Measurements from ENCODE around the gene IFNL1.
A peak's percentile ranks its signal among the peaks of the same experiment; 100 is the strongest.
"Not testable (repeated sequence)": the region's sequence is repeated elsewhere in the genome, so short reads cannot be mapped to it uniquely, and the experiment has no call there.

The IFNL1 gene

DNA sequence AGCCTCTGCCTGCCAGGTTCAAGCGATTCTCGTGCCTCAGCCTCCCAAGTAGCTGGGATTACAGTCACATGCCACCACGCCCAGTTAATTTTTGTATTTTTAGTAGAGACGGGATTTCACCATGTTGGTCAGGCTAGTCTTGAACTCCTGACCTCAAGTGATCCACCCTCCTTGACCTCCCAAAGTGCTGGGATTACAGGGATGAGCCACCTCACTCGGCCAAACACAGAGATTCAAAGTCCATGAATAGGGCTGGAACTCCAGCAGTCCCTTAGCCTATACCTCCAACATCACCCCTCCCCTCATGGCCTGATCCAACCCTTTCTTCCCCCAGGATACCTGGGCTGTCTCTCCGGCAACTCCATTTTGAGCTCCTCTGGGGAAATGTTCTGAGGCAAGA, 36.5 kb downstream of the IFNL1 start:
- DNase-seq (ENCODE audit: low read depth) = not testable (repeated sequence)

DNA sequence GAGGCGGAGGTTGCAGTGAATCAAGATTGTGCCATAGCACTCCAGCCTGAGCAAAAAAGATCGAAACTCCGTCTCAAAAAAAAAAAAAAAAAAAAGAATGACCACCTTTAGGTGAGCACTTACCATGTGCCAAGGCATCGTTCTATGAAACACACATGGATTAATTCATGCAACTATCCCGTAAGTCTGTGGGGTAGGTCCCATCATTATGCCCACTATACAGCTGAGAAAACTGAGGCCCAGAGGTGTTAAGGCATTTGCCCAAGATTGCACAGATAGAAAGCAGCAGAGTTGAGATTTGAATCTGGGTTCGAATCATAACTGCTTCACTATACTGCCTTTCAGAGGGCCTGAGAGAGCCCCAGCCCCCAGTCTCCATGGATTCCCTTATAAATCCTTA, 37.3 kb downstream of the IFNL1 start:
- no peak for DNase-seq (ENCODE audit: low read depth)

DNA sequence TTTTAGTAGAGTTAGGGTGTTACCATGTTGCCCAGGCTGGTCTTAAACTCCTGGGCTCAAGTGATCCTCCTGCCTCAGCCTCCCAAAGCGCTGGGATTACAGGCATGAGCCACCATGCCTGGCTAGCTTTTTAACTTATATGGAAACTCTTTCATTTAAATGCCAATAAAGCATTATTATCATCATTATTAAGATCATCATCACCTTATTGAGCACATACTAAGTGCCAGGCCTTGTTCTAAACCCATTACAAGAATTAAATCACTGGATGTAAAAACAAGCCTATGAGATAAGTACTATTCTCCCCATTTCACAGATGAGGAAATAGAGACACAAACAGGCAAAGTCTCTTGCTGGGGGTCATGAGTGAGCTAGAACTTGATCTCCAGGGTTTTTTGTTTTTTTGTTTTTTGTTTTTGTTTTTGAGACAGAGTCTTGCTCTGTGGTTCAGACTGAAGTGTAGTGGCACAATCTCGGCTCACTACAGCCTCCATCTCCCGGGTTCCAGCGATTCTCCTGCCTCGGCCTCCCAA, 38.3 kb downstream of the IFNL1 start:
- no peak for DNase-seq (ENCODE audit: low read depth)

DNA sequence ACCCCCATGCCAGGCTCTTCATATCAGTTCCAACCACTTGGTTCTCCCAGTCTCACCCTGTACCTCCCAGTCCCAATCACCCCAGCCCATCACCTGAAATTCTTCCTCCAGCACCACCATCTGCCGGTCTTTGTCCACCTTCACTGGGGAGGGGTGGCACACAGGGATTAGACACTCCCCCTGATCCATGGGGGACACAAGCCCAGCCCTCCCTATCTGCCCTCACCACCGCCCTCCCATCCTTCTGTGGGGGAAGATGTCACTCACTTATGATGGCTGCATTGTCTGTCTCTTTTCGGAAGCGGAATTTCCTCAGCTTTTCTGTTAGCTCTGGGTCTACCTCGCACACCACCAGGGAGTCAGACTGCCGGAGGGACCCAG, 39.0 kb downstream of the IFNL1 start:
- no peak for DNase-seq (ENCODE audit: low read depth)

DNA sequence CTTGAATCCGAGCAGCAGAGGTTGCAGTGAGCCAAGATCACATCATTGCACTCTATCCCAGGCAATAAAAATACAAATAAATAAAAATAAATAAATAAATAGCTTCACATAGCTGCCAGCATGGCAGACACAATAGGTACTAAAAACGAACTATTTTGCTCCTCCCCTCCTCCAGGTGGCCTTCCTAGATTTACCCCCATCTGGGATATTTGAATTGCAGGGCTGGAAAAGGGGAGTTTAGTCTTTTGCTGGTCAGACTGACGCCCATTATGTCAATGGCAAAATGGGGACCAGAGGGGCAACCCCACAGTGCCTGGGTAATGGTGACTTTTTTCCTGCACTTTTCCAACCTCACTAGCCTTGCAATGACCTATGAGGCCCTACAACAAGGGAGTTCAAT, 40.3 kb downstream of the IFNL1 start:
- no peak for DNase-seq (ENCODE audit: low read depth)

DNA sequence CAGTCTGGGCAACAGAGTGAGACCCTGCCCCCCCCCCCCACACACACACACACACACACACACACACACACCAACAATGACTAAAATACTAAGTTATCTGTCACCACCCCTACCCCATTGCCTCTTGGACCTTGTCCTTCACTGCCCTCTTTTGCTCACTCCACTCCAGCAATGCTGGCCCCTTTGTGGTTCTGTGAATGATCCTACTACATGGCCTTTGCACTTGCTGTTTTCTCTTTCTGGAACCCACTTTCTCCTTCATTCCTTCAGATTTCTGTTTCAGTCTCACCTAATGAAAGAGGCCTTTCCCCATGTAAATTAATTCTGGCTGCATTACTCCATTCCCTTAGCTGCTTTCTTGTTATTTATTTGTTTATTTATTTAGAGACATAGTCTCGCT, 43.5 kb downstream of the IFNL1 start:
- DNase-seq (ENCODE audit: low read depth) = no peak

DNA sequence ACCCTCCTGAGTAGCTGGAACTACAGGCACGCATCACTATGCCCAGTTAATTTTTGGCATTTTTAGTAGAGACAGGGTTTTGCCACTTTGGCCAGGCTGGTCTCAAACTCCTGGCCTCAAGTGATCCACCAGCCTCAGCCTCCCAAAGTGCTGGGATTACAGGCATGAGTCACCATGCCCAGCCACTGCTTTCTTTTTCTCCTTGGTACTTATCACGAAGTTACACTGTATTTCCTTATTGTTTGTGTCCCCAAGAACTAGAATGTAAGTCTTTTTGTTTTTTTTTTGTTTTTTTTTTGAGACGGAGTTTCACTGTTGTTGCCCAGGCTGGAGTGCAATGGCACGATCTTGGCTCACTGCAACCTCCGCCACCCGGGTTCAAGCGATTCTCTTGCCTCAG, 43.9 kb downstream of the IFNL1 start:
- DNase-seq (ENCODE audit: low read depth) = not testable (repeated sequence)

DNA sequence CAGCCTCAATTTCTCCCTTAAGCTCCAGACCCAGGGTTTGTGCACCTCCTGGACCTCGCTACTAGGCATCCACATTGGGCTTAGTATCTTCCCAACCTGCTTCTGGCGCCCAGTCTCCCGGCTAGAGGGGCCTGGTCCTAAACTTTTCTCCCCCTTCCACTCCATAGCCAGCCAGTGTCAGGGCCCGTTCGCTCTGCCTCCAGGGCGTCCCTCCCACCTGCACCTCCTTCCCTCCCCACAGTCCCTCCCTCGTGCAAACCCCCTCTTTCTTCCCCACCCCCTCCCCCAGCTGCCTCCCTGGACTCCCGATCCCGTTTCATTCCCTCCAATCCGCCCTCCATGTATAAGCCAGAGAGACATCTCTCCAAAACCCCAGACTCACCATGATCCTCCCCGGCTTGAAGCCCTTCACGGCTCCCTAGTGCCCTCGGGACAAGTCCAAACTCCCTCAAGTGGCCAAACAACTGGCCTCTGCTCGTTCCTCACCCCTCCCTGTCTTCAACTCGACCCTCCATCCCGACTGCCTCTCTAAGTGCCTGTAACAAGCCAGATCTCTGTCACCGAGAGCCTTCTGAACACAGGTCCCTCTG, 45.0 kb downstream of the IFNL1 start:
- no peak for DNase-seq (ENCODE audit: low read depth)

DNA sequence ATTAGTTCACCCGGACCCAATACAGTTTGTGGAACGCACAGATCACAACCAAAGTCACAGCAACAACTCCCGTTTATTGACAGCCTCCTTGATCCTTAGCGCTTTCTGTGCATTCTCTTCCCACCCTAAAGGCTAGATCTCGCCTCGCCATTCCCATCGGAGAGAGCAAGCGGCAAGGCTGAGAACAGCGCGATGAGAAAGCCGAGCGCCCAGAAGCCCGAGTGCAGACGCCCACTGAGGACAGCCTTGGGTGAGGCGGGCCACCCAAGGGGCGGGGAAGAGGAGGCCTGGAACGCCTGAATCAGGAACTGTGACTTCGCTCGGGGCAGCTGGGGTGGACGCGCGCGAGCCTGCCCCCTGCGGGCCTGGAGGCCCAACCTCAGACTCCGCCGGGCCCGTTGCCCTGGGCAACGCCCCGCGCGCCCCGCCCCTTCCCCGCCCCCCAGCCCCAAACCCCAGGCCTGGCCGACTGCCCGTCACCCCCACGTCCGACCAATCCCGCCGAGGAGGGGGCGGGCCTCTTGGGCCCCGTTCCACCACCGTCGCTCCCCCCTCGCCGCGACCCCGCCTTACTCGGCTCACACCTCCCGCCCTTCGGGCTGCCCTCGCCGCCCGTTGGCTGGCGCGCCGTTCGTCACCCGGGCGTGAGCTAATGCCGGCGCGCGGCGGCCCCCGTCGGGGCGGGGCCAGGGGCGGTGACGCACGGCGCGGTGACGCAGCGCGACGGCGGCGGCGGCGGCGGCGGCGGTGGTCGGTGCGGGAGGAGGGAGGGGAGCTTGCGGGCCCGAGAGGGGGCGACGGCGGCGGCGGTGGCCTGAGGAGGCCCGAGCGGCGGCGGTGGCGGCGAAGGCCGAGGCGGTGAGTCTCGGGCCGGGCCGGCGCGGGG, 45.8 kb downstream of the IFNL1 start, which contains the start of gene SAMD4B:
TSS of gene SAMD4B (plus strand) at position 703 of the 886 bp plus-strand sequence. CDS start 14,473 bp downstream, outside the sequence.
- peak; percentile 96 for DNase-seq (ENCODE audit: low read depth)

DNA sequence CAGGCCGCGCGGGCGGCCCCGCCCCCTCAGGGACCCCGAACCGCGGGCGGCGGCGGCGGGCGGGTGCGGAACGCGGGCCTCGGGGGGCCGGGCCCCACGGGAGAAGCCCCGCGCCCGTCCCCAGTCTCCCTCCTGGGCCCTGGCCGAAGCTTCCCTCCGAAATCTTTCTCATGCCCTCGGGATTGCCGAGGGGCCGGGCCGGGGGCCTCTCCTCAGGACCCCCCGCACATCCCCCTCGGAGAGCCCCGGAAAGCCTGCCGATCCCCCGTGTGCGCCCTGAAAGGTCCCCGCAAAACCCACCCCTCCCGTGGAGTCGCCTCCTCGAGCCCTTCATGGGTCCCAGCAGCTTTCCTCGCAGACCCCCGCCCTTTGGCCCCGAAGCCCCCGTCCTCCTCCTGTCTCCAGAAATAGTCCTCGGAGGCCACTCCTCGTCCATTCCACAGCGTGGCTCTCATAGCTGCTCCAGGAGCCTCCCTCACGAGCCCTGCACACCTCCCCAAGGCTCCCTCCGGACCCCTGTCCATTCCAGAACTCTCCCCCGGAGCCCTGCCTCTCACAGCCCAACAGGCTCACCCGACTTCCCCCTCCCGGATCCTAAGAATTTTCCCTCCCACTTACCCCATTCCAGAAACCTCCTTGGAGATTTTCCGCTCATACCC, 46.6 kb downstream of the IFNL1 start:
- no peak for DNase-seq (ENCODE audit: low read depth)

DNA sequence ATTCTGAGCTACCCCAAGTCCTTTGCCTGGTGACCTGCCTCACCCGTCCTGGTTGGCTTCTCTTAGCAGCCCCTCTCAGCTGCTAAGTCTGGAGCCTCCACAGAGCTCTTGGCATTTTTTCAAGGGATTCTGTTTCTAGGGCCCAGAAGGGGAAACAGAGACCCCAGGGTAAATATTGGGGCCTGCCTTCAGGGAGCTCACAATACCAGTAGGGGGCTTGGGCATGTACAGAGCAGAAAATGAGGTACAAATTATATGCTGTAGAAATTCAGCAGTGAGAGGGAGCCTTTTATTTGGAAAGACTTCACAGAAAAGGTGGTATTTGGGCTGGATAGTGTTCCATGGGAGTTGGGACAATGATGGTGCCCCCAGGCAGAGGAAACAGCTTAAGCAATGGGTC, 49.7 kb downstream of the IFNL1 start:
- no peak for DNase-seq (ENCODE audit: low read depth)

DNA sequence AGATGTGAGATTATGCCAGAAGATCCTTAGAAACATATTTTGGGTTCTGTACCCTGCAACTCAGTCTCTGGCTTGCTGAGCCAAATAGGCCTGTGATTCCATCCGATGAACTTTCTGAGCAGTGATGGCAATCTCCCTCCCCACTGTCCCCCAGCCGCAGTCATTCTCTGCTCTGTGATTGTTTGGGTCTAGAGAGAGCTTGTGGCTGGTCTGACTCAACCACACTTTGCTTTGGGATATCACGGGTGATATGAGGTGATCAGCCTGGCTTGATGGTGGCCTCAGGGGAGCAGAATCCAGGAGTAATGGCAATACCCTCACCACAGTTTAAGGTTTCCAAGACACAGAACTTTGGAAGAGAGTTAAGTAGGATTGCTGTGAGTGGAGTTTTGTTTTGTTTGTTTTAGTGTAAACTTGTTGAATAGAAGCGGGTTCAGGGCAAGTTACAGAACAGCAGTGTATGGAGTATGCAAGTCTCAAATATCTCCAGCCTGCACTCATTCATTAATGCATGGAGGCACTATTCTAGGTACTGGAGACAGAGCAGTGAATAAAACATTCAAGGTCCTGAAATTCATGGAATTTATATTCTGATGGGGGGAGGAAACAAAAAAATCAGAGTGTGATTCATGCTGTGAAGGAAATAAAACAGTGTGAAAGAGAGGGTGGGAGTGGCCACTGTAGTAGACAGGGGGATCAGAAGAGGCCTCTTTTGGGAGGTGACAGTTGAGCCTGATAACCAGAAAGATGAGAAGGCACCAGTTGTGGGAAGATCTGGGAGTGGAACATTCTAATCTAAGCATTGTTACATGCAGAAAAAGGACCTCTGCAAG, 51.3 kb downstream of the IFNL1 start:
- DNase-seq (ENCODE audit: low read depth) = no peak
